ENCODE results near the gene MR1. TPM values are rescaled to one million over a fixed set of nuclear protein-coding genes. Genes with fewer than 3 reads are reported as not detected.

MR1 gene
- total and polyA plus RNA-seq, 2 of the 13 experiments (the other 11 are each of a cell fraction or from before 2014, with no cell fraction given), result 7.7 to 10.4 TPM

DNA sequence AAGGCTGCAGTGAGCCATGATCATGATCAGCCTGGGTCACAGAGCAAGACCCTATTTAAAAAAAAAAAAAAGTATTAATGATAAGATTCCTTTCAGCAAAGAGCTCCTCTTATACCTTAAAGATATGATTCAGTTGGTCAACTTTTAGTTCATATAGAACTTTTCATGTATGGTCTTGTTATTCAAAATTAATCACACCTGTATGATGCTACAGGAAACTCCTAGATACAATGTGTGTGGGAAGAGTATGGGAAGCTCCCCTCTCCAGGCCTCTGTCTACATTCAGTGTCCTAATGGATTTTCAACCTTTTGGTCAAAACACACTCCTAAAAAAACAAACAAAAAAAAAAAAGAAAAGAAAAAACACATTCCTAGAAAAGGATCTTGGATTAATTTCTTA, 17.1 kb downstream of the MR1 start:
- in situ Hi-C loops (cut with HindIII; ENCODE audit: extremely low pct_ligation_motif_present, low pct_unique_long_range_greater_than_20kb), result no loop called here
- no peaks in the 10 kb centered on the region for H3K79me2 ChIP-seq (ENCODE audit: insufficient read depth, low read length)
- ChIA-PET CTCF (ENCODE audit: low intra/inter-chr PET ratio, low total read pairs) (no interaction called here), POLR2A (interaction anchor here (0.8 kb wide), 1 partner anchor 38 kb away, joined by 3 read pairs; the partner anchor contains the start of gene IER5)
- H3K9me3 ChIP-seq (ENCODE audit: low read length), result no peaks in the 10 kb centered on the region
- H4K20me1 ChIP-seq (ENCODE audit: insufficient read depth, low read length), result no peaks in the 10 kb centered on the region
- ATAC-seq (no peak), FAIRE-seq (no peak), DNase-seq (ENCODE audit: low spot score) (no peak)
- BruUV-seq (replicated peaks), result no TSS peak
- intact Hi-C loops (cut with micrococcal nuclease; ENCODE audit: unreplicated experiment), result no loop called here
- no peak overlapping the region for H3K27ac ChIP-seq (ENCODE audit: extremely low read length, insufficient read depth, low read length)
- H3K4me3 ChIP-seq (replicated peaks in 1 of 3; ENCODE audit: insufficient read depth in 1 of 3, low read depth in 2 of 3, low read length in 3 of 3), result no peak overlapping the region
- no peaks in the 10 kb centered on the region for H3K36me3 ChIP-seq (replicated peaks in 1 of 2; ENCODE audit: control insufficient read depth in 1 of 2, insufficient read depth in 2 of 2, low read length in 2 of 2)
- H3K4me1 ChIP-seq (ENCODE audit: insufficient read depth, low read length), result no peaks in the 10 kb centered on the region
- H3K27me3 ChIP-seq (ENCODE audit: control insufficient read depth in 1 of 2, insufficient read depth in 2 of 2, low read length in 2 of 2), result no peaks in the 10 kb centered on the region
- H3K9ac ChIP-seq (ENCODE audit: insufficient read depth, low read depth, low read length), result no peak overlapping the region
- no peak overlapping the region for H3K4me2 ChIP-seq (ENCODE audit: low read depth, low read length)
- no peak overlapping the region for H2AFZ ChIP-seq (ENCODE audit: low read length)
- TF ChIP-seq HES4 (CRISPR knock-in tag; IDR thresholded peaks at IDR 0.05; ENCODE audit: borderline replicate concordance) (no peak), ZNF713 (CRISPR knock-in tag; IDR thresholded peaks at IDR 0.05) (no peak), POGK (CRISPR knock-in tag; conservative IDR thresholded peaks at IDR 0.05) (no peak), GMEB1 (CRISPR knock-in tag; IDR thresholded peaks at IDR 0.05; ENCODE audit: borderline replicate concordance) (no peak), NR2F6 (IDR thresholded peaks at IDR 0.05) (no peak), NR2F6 (CRISPR knock-in tag; IDR thresholded peaks at IDR 0.05) (no peak), SOX5 (CRISPR knock-in tag; IDR thresholded peaks at IDR 0.05; ENCODE audit: borderline replicate concordance) (no peak), MYC (CRISPR knock-in tag; IDR thresholded peaks at IDR 0.05; ENCODE audit: borderline replicate concordance) (no peak), ZMAT3 (CRISPR knock-in tag; conservative IDR thresholded peaks at IDR 0.05) (no peak), ZNF501 (CRISPR knock-in tag; IDR thresholded peaks at IDR 0.05) (no peak)
- TF ChIP-seq, protein P1, sequence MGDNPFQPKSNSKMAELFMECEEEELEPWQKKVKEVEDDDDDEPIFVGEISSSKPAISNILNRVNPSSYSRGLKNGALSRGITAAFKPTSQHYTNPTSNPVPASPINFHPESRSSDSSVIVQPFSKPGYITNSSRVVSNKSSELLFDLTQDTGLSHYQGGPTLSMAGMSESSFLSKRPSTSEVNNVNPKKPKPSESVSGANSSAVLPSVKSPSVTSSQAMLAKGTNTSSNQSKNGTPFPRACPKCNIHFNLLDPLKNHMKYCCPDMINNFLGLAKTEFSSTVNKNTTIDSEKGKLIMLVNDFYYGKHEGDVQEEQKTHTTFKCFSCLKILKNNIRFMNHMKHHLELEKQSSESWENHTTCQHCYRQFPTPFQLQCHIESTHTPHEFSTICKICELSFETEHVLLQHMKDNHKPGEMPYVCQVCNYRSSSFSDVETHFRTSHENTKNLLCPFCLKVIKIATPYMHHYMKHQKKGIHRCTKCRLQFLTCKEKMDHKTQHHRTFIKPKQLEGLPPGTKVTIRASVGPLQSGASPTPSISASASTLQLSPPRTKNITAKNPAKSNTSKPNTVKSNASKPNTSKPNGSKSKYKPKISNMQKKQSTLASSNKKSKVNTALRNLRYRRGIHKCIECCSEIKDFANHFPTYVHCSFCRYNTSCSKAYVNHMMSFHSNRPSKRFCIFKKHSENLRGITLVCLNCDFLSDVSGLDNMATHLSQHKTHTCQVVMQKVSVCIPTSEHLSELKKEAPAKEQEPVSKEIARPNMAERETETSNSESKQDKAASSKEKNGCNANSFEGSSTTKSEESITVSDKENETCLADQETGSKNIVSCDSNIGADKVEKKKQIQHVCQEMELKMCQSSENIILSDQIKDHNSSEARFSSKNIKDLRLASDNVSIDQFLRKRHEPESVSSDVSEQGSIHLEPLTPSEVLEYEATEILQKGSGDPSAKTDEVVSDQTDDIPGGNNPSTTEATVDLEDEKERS (CRISPR knock-in tag; IDR thresholded peaks at IDR 0.05), result no peak
- TF ChIP-seq, protein P2, sequence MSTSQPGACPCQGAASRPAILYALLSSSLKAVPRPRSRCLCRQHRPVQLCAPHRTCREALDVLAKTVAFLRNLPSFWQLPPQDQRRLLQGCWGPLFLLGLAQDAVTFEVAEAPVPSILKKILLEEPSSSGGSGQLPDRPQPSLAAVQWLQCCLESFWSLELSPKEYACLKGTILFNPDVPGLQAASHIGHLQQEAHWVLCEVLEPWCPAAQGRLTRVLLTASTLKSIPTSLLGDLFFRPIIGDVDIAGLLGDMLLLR (CRISPR knock-in tag; IDR thresholded peaks at IDR 0.05), result no peak
- TF ChIP-seq, protein P3, sequence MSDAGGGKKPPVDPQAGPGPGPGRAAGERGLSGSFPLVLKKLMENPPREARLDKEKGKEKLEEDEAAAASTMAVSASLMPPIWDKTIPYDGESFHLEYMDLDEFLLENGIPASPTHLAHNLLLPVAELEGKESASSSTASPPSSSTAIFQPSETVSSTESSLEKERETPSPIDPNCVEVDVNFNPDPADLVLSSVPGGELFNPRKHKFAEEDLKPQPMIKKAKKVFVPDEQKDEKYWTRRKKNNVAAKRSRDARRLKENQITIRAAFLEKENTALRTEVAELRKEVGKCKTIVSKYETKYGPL (CRISPR knock-in tag; IDR thresholded peaks at IDR 0.05), result no peak
- TF ChIP-seq, protein P4, sequence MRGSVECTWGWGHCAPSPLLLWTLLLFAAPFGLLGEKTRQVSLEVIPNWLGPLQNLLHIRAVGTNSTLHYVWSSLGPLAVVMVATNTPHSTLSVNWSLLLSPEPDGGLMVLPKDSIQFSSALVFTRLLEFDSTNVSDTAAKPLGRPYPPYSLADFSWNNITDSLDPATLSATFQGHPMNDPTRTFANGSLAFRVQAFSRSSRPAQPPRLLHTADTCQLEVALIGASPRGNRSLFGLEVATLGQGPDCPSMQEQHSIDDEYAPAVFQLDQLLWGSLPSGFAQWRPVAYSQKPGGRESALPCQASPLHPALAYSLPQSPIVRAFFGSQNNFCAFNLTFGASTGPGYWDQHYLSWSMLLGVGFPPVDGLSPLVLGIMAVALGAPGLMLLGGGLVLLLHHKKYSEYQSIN (CRISPR knock-in tag; IDR thresholded peaks at IDR 0.05; ENCODE audit: borderline replicate concordance), result no peak
